Fibroblast of pulmonary artery (primary cell): ENCODE measurements around the gene ANO8.

Experiments used
- DNase-seq: peaks from one replicate; pipeline ENCODE4 v3.0.0-alpha.2; 2010; ENCODE audit warnings: low read depth
- H3K4me3 ChIP-seq: replicated peaks from 2 replicates; pipeline ENCODE4 v1.5.1; 2011; ENCODE audit warnings: low read depth, mild to moderate bottlenecking, control low read depth, low read length, moderate library complexity
- CTCF ChIP-seq: IDR thresholded peaks from 2 replicates; pipeline ENCODE4 v1.5.1; 2011; ENCODE audit warnings: mild to moderate bottlenecking, control low read depth, low read length, inconsistent platforms; ENCODE audit errors: missing control alignments

The ANO8 gene

DNA sequence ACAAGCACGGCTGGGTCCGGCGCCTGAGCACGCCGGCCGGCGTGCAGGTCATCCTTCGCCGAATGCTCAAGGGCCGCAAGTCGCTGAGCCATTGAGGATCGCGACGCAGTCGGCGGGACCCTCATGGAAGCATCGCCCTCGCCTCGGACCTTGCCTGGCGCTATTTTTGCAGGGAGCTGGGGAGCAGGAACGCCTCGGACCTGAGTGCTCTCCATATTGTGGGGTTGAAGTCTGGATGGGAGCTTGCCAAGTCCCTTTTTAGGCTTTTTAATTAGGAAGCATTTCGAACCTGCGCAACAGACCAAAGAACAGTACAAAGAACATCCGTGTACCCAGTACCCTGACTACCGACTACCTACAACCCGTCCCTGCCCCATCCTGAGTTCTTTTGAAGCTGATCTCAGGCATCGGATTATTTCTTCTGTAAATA, 28.4 kb downstream of the ANO8 start:
- H3K4me3 ChIP-seq = peak overlapping the region; percentile 82
- TF ChIP-seq CTCF = no peak

DNA sequence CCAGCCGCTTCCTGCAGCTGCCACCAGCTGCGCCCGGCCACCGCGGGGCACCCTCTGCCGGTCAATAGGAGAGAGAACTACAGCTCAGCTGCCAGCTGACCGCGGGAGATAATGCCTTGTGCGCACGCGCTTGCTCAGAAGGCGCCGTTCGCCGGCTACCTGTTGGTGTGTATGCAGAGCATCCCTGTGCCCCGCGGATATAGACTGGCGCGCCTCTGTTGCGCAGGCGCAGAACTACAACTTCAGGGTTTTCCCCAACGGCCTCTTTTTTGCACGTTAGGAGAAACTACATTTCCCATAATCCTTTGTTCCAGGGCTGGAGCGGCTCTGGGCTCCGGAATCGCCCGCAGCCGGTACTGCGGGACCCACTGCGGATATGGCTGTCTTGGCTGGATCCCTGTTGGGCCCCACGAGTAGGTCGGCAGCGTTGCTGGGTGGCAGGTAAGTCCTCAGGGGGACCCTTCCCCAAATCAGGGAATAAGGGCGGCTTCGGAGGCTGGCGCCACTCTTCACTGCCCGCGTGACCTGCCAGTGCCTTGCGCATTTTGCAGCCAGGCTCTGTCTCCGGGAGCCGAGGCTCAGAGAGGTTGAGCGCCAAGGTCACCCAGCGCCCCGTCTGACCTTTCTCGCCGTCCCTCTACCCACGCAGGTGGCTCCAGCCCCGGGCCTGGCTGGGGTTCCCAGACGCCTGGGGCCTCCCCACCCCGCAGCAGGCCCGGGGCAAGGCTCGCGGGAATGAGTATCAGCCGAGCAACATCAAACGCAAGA, 29.0 kb downstream of the ANO8 start, which contains the start of gene MRPL34:
Gene MRPL34 (plus strand): TSS at position 356 of the 768 bp plus-strand sequence. CDS start 21 bp downstream, at position 377.
- TF ChIP-seq CTCF = peak; percentile 69
- peak; percentile 99 for DNase-seq

More for the DNA sequence above, 28.4 kb downstream of the ANO8 start:
- DNase-seq = no peak

DNA sequence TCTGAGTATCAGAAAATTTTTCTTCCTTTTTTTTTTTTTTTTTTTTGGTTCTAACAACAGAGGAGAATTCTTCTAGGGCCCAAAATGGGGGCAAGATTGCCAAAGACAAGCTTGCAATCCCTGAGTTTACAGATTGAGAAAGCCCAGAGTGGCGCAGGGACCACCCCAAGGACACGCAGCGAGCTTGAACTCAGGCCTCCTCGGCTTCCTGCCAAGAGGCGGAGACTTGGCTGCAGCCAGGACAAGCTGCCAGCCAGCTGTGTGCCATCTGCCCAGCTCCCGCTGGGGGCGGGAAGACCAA, 29.5 kb downstream of the ANO8 start:
- no peak for DNase-seq
- H3K4me3 ChIP-seq = peak overlapping the region; percentile 82

More for the DNA sequence above, 29.0 kb downstream of the ANO8 start, which contains the start of gene MRPL34:
- H3K4me3 ChIP-seq = peak within 1 kb of the TSS; percentile 82

DNA sequence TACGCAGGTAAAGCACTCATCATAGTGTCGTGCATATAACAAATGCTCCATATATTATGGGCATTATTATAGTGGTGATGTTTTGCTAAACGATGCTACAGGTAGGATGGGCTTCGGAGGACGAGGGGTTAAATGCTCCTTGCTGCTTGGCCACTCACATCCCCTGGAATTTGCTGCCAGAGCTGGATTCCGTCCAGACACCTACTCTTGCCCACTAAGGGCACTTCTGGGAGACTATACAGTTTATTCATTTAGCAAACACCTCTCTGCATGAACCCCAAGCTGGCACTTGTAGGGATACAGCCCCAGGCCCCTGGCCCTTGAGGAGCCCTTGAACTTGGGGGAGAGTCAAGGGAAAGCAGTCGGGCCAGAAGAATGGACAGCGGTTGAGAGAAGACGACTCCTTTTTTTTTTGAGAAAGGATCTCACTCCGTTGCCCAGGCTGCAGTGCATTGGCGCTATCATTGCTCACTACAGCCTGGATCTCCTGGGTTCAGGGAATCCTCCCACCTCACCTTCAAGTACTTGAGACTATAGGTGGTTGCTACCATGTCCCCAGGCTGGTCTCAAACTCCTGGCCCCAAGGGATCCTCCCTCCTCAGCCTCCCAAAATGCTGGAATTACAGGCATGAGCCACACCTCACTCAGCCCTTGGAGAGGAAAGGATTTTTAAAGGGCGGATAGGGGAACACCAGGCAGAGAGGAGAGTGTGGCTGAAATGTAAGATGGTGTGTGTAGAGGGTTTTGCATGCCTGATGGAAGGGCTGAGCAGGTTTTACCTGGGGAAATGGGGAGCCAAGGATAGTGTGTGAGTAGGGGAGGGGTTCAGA, 30.1 kb downstream of the ANO8 start:
- H3K4me3 ChIP-seq = no peak overlapping the region

More for the DNA sequence above, 29.5 kb downstream of the ANO8 start:
- no peak for TF ChIP-seq CTCF

GRCh38 chr19:17303940-17304267, 30.8 kb downstream of the ANO8 start:
- TF ChIP-seq CTCF = no peak
- no peak overlapping the region for H3K4me3 ChIP-seq
- no peak for DNase-seq

More for the DNA sequence above, 30.1 kb downstream of the ANO8 start:
- no peak for TF ChIP-seq CTCF
- DNase-seq = no peak

DNA sequence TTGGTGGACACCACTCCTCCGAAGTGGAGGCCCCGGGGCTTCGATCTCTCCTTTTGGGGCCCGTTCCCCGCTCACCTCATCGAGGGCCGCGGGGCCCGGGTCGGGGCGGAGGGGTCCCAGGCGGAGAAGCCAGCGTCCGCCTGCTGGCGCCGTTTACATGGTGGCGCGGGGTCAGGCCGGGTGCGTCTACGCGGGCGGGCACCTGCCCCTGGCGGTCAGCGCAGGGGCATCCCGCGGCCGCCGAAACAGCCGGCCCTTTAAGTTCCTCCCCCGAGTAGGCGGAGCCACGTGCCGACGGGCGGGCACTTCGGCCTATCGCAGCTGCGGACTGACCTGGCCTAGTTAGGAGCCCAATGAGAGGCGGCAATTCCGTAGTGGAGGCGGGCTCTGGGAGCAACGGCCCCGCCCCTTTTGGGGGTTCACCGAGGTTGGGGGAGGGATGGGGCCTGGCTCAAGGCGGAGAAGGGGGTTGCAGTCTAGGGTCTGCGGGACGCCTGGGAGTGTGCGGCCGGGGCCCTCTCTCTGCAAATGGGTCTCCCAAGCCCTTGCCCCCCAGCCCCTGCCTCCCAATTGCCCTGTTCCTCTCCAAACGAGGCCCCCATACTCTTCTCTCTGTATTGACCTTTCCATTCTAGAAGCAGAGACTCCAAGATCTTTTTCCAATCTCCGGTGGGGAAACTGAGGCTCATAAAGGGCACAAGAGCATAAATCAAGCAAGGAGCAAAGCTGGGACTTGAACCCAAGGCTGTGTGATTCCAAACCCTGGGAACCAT, 31.3 kb downstream of the ANO8 start, which contains the start of gene ABHD8:
Gene ABHD8 (minus strand): TSS at position 259 of the 773 bp plus-strand sequence. CDS start 1,809 bp downstream, outside the sequence.
- H3K4me3 ChIP-seq = peak within 1 kb of the TSS; percentile 72
- DNase-seq = peak; percentile 97
- peak; percentile 26 for TF ChIP-seq CTCF
